GM10266 (cell line): ENCODE measurements around the gene FBXO9.

Experiments
- DNase-seq: peaks from one replicate; pipeline ENCODE4 v3.0.0; 2012; ENCODE audit errors: extremely low spot score
- CTCF ChIP-seq: IDR thresholded peaks from 2 replicates; pipeline ENCODE4 v1.5.1; 2012; ENCODE audit warnings: mild to moderate bottlenecking, low read depth; ENCODE audit not compliant: control insufficient read depth, insufficient read depth; ENCODE audit errors: missing control alignments

Gene FBXO9

GRCh38 chr6:53115741-53116140 is 50.5 kb downstream of the FBXO9 start:
- DNase-seq: no peak
- TF ChIP-seq CTCF: no peak

DNA sequence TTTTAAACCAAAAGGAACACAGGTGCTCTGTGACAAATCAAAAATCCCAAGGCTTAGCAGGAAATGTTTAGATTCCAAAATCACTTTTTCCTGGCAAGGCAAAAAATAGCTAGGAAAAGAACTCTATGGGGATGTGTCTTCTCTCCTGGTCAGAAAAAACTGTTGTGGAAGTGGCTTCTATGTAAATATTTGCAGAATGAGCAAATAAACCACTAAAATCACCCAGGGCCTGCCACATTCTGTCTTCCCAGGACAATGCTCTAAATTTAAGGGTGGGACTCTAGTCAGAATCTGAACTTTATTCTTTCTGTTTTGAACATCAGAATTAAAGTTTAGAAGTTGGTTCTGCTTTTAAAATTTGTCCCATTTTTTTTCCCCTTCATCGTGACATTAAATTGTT is 54.1 kb downstream of the FBXO9 start:
- no peak for DNase-seq
- TF ChIP-seq CTCF: no peak

- no peak for TF ChIP-seq CTCF
- DNase-seq: no peak
Measured at GRCh38 chr6:53119772-53120409, 54.7 kb downstream of the FBXO9 start.

DNA sequence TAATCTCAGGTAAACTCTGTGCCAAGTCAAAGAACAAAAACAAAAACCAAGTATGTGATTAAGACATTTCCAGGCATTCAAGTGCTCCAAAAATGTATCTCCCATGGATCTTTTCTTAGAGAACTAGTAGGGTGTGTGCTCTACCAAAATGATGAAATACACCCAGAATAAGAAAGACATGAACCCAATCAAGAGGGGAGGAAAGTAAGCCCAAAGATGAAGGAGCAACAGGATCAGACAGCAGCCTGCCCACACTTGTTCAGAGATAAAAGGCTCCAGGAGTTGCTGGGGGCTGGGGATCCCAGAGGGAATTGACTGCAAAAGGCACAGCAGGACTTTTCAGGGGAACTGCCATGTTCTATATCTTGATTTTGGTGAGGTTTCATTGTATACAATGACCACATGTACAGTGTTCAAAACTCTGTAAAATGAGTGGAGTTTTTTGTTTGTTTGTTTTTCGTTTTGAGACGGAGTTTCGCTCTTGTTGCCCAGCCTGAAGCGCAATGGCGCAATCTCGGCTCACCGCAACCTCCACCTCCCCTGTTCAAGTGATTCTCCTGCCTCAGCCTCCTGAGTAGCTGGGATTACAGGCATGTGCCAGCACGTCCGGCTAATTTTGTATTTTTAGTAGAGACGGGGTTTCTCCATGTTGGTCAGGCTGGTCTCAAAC is 59.1 kb downstream of the FBXO9 start:
- TF ChIP-seq CTCF: no peak
- no peak for DNase-seq

DNA sequence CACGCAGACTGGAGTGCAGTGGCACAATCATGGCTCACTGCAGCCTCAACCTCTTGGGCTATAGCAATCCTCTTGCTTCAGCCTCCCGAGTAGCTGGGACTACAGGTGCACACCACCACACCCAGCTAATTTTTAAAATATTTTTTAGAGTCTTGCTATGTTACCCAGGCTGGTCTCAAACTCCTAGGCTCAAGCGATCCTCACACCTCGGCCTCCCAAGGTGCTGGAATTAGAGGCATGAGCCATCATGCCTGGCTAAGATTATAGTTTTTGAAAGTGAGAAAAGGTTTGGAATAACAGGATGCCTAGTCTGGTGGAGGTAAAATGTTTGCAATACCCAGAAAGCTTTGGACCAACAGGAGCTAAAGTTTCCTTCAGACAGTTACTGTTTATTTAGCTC is 60.1 kb downstream of the FBXO9 start:
- no peak for TF ChIP-seq CTCF
- DNase-seq: no peak

DNA sequence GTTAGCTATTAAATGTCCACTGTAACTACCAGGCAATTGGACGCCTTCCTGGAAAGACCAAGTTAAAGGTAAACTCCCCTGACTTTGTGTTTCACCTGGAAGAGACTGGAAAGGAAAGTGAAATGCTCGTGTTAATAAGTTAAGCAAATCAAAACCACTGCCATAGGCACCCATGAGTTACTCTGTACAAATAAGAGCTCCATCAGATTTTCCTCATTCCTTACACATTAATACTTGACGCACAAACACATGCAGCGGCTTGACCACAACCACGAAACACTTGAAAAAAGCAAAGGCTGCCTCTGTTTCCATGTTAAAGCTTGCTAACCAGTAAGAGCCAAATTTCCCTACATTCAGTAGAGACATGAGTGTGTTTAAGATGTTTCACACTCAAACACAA is 63.6 kb downstream of the FBXO9 start:
- TF ChIP-seq CTCF: no peak
- no peak for DNase-seq

DNA sequence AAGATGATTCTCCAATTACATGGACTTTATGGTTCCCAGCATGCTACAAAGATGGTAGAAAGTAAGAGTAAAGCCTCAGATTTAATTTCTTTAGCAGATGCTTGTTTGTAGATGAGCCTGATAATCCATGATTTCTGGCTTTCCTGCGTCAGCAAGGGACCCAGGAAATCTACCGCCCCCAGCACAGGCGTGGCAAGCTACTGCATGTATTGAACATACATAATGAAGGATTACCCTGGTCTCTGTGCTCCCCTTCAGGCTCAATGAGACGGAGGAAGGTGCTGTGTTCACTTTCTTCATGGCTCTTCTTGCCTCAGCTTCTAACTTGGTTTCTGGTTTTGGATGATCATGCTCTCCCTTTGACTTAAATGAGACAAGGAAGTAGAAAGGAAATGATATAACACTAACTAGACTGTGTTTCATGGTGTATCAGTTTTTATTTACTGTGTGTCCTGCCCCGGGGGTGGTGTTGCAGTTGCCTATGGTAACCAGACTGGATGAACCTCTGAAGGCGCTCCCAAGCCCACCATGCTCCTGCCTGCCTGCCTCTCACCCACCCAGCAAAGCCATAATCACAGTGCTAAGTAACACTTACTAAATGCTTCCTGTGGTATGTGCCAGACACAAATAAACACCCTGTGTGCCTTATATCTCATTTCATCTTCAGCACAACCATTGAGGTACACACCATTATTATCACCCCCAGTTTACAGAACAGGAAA is 65.5 kb downstream of the FBXO9 start:
- no peak for TF ChIP-seq CTCF
- no peak for DNase-seq
